Hematopoietic multipotent progenitor cell treated with erythropoietin and hydrocortisone succinate and interleukin-3 and kit ligand, for 4 days (in vitro differentiated cells): Measurements from ENCODE around the gene CCDC126.
"Not testable (repeated sequence)": the region's sequence is repeated elsewhere in the genome, so short reads cannot be mapped to it uniquely, and the experiment has no call there.

Experiments
- DNase-seq: peaks from one replicate; pipeline ENCODE4 v3.0.0-alpha.2; 2015

CCDC126 gene, protein sequence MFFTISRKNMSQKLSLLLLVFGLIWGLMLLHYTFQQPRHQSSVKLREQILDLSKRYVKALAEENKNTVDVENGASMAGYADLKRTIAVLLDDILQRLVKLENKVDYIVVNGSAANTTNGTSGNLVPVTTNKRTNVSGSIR

GRCh38 chr7:23597094-23598091, at the start of gene CCDC126:
Gene CCDC126, plus strand, starts transcription at chr7:23597382. Its CDS starts 13,934 bp downstream, at chr7:23611316.
- DNase-seq, result peak; percentile 95

- no peak for DNase-seq
Measured at GRCh38 chr7:23547662-23548061, 49.5 kb upstream of the CCDC126 start.

DNA sequence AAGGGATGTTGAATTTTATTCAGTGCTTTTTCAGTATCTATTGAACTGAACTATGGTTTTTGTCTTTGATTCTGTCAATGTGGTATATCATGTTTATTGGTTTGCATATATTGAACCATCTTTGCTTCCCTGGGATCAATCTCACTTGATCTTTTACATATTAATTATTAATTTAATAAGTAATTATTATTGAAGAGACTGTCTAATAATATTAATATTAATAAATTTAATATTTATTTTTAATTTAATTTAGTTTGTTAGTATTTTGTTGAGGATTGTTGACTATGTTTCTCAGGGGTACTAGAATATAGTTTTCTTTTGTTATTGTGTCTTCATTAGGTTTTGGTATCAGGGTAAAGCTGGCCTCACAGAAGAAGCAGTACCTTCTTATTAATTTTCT, 38.9 kb upstream of the CCDC126 start:
- DNase-seq, result no peak

DNA sequence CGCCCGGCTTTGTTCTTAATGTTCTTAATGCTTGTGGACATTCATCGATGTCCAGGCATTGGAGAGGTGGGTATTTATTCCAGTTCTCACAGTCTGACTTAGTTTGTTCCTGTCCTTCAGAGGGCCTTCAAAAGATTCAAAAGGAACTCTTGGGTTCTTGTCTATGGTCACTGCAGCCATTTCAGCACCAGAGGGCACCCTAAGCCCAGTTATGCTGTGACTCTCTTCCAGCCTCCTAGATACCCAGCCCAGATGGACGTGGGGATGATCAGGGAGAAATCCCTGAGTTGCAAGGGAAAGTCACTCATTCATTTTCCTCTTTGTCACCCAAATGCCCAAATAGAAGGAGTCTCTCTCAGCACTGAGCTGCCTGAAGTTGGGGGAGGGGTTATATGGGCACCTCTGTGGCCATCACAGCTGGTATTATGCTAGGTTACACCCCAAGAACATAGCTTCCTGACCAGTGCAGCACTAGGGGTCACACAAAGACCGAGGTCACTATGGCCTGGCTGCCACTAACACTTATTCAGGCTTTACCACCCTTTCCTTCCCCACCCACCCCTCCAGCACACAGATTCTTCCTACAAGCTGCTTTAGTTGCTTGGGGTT, 26.5 kb upstream of the CCDC126 start:
- DNase-seq, result peak; percentile 86

DNA sequence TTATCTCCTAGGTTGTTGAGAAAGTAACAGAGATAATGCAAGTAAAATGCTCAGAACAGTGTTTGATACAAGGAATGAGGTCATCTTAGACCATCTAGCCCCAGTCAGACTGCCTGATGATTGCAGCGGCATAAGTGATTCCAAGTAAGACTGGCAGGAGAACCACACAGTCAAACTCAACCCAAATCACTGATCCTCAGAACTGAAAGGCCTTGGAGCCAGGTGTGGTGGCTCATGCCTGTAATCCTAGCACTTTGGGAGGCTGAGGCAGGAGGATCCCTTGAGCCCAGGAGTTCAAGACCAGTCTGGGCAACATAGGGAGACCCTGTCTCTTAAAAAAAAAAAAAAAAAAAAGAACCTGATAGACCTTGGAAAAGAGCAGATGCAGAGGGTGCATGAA, 15.2 kb upstream of the CCDC126 start:
- not testable (repeated sequence) for DNase-seq

GRCh38 chr7:23585304-23585703, 11.9 kb upstream of the CCDC126 start:
- DNase-seq, result not testable (repeated sequence)

DNA sequence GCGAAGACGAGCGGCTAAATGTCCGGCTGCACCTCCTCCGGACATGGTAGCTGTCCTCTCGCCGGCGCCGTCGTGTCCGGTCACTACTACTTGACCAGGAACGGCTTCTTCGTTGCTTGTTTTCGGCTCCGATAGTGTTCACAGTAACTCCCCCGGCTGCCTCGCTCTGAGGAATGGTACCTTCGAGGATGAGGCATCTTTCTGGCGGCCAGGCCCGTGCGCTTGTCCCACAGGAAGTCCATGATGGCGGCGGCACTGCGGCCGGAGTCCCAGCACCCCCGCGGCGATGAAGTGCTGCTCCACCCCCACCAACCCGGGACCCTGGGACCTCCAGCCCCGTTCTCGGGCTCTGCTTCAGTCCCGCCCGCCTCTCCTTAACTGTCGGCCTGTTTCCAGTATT, 11.0 kb upstream of the CCDC126 start:
- DNase-seq, result no peak

- DNase-seq, result no peak
Measured at GRCh38 chr7:23590529-23590928, 6.7 kb upstream of the CCDC126 start.

GRCh38 chr7:23593706-23594105, 3.5 kb upstream of the CCDC126 start:
- DNase-seq, result peak; percentile 27

DNA sequence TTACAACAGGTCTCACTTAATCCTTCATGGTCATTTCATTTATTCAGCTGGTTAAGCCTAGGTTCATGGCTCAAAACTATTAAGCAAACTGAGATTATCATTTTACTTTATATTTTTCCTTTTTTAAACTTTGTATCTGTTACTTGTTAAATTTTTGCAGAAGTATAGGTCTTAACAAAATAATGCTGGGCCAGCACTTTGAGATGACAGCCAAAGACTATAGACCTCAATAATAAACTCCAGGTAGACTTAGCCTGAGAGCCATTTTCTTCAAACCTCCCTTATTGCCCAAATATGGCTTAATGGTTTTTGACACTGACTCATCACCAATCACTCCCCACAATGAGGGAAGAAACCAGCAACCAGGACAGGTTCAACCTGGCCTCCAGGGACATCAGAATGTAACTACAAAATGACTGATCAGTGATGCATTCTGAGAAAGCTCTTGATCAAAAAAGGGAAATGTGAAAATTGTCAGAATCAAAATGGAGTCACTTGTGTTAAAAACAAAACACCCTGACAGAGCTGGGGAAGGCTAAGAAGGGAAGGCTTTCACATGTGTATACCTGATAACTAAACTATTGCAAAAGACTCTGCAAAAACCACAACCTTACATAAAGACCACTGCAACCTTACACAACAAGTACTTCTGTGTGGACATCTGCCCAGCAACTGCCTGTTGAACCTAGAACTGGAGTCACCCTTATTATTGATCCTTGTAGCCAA, 2.1 kb upstream of the CCDC126 start:
- DNase-seq, result peak; percentile 67

DNA sequence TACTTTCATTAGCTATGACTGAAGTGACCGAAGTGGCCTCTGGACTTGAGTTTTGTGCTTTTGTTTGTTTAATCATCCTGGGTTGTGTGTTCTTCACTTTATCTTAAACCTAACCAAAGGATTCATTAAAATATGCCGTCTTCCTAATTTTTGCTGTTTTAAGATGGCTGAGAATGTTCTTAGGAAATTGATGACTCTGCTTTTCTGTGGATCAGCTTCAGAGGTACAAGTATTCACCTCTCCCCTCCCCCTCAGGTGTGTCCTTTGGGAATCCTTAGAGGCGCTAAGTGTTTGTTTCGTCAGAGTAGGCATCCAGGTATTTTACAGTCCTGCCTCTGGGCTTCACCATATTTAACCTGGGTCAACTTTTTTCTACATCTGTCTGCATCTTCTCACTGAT, 1.1 kb downstream of the CCDC126 start:
- DNase-seq, result no peak

GRCh38 chr7:23600236-23600635, 3.1 kb downstream of the CCDC126 start:
- DNase-seq, result no peak

DNA sequence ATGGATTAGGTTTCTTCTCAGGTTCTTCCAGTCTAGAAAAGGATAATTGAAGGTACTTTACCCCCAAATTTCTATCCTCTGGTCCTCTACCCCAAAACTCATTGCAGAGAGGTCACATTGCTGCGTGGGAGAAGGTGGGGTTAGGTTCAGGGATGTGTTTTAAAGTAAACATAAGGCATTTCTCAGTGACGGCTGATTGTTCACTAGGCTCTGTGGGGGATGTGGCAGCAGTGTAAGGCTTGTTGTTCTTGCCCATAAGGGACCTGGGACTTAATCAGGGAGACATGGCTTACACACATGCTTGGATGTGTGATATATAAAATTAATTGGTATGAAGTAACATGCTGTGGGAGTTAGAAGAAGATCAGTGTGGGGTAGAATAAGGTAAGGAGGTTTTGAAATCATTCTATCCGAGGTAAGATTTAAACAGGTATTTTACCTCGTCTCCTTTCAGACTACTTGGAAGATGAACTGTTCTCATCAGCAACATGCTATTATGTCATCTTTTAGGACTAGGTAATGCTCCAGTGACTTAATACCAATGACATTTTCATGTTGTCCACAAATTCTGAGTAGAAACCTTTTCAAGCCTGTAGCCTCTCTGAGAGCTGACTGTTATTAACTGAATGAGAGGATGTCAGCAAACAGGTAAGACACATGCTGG, 6.6 kb downstream of the CCDC126 start:
- DNase-seq, result no peak

DNA sequence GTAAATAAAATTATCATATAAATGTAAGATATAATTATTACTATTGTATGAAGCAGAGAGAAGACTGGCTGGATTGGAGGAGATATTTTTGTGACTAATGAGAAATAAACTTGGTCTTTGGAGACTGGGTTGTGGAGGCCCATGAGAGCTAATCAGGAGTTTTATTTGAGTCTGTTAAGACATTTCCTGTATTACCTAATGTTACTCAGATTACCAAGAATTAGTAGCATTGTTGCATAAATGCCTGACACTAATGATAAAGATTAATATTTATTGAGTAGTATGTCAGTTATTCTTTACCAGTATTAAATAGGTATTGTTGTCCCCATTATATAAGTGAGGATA, 7.1 kb downstream of the CCDC126 start:
- peak; percentile 44 for DNase-seq

- peak; percentile 52 for DNase-seq
Measured at GRCh38 chr7:23607130-23607529, 9.9 kb downstream of the CCDC126 start.

- no peak for DNase-seq
Measured at GRCh38 chr7:23607866-23608265, 10.7 kb downstream of the CCDC126 start.

- DNase-seq, result no peak
Measured at GRCh38 chr7:23615331-23615730, 18.1 kb downstream of the CCDC126 start.

GRCh38 chr7:23616593-23616992, 19.4 kb downstream of the CCDC126 start:
- DNase-seq, result no peak

GRCh38 chr7:23617482-23617881, 20.3 kb downstream of the CCDC126 start:
- DNase-seq, result no peak

DNA sequence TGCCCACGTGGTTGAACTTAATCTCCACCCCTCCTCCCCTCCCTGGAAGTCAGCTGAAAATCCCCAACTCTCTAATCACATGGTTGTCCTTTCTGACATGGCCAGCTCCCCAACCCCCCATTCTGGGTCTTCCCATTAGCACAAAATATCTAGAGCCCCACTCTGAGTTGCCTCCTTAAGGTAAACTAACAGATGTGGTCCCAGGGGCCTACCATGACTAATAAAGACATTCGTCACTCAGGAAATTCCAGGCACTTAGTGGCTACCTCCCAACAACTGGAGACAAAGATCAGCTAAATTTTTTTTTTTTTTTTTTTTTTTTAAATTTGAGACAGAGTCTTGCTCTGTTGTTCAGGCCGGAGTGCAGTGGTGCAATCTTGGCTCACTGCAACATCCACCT, 21.1 kb downstream of the CCDC126 start:
- no peak for DNase-seq

DNA sequence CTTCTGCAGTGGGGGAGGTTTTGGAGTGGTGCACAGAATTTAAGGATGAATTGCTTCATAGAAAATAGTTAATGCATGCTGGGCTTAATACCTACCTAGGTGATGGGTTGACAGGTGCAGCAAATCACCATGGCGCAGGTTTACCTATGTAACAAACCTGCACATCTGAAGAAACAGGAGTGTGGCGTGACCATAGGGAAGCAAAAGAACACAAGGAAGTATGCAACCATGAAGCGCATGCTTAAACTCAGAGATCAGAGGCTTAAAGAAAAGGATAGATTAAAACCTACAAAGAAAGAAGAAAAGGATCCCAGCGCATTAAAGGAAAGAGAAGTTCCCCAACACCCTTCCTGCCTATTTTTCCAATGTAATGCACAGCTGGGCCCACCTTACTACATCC, 22.0 kb downstream of the CCDC126 start:
- DNase-seq, result no peak

DNA sequence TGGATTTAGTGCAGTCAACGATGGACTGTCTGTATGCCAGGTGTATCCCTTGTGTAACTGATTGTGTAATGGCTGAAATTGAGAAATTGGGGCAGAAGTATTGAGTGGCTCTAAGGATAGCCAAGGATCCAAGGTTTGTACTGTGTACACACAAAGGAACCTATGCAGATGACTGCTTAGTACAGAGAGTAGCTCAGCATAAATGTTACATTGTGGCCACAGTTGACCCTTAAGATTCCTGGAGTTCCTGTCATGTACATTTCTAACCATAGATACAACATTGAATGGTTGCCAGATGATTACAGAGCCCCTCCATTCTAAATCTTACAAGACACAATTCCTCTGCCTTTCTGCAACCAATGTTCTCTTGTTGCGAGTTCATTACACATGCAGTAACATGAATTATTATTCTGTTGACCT, 25.3 kb downstream of the CCDC126 start:
- no peak for DNase-seq

GRCh38 chr7:23628370-23628769, 31.2 kb downstream of the CCDC126 start:
- DNase-seq, result no peak
